Keratinocyte (primary cell): ENCODE measurements around the gene IKBIP. TPM values are rescaled to one million over a fixed set of nuclear protein-coding genes. Genes with fewer than 3 reads are reported as not detected.

Experiments used
- DNase-seq: peaks from one replicate; pipeline ENCODE4 v3.0.0-alpha.2; 2011; ENCODE audit warnings: low read depth, missing footprints, low spot score
- FAIRE-seq: peaks from 2 replicates; lab custom pipeline; 2011; peaks lifted over from hg19 to GRCh38; lab: Jason Lieb, UNC
- H2AFZ ChIP-seq: 2 replicates; pipeline ENCODE4 v1.6.0; 2012; ENCODE audit warnings: low read length, control low read depth, inconsistent platforms; ENCODE audit not compliant: control insufficient read depth
- H3K27ac ChIP-seq: 2 replicates; pipeline ENCODE4 v1.5.1; 2011; ENCODE audit warnings: low read length; ENCODE audit not compliant: control insufficient read depth, insufficient read depth
- H3K27me3 ChIP-seq: 3 replicates; pipeline ENCODE4 v1.6.0; 2011; ENCODE audit warnings: low read length; ENCODE audit not compliant: control insufficient read depth, insufficient read depth; ENCODE audit errors: extremely low read depth
- H3K36me3 ChIP-seq, 2 experiments: 2 replicates in 1 of 2; 3 replicates in 1 of 2; pipeline ENCODE4 v1.5.1; 2011; ENCODE audit warnings: low read length in 2 of 2, mild to moderate bottlenecking in 1 of 2; ENCODE audit not compliant: control insufficient read depth in 2 of 2, insufficient read depth in 2 of 2; ENCODE audit errors: extremely low read depth in 1 of 2
- H3K4me1 ChIP-seq: 3 replicates; pipeline ENCODE4 v1.5.1; 2011; ENCODE audit warnings: low read length; ENCODE audit not compliant: control insufficient read depth, insufficient read depth; ENCODE audit errors: extremely low read depth
- H3K4me2 ChIP-seq: 3 replicates; pipeline ENCODE4 v1.6.0; 2011; ENCODE audit warnings: low read depth, low read length; ENCODE audit not compliant: control insufficient read depth, insufficient read depth; ENCODE audit errors: extremely low read depth
- H3K4me3 ChIP-seq, 3 experiments: fragments of 200-600 bp in 1 of 3; sonication (generic) in 1 of 3; 2 replicates in 2 of 3; 3 replicates in 1 of 3; pipeline ENCODE4 v1.5.1; 2011 to 2016; ENCODE audit warnings: low read length in 3 of 3, mild to moderate bottlenecking in 3 of 3, control low read depth in 2 of 3, inconsistent platforms in 1 of 3, low read depth in 1 of 3, mixed read lengths in 1 of 3, mixed run types in 1 of 3, moderate library complexity in 1 of 3; ENCODE audit not compliant: control insufficient read depth in 2 of 3, insufficient read depth in 2 of 3; ENCODE audit errors: extremely low read depth in 1 of 3
- H3K79me2 ChIP-seq: 2 replicates; pipeline ENCODE4 v1.6.0; 2012; ENCODE audit warnings: low read length; ENCODE audit not compliant: control insufficient read depth, insufficient read depth
- H3K9ac ChIP-seq: 3 replicates; pipeline ENCODE4 v1.6.0; 2011; ENCODE audit warnings: low read length; ENCODE audit not compliant: control insufficient read depth, insufficient read depth; ENCODE audit errors: extremely low read depth
- H3K9me1 ChIP-seq: 3 replicates; pipeline ENCODE4 v1.6.0; 2011; ENCODE audit warnings: low read length; ENCODE audit not compliant: control insufficient read depth, insufficient read depth; ENCODE audit errors: extremely low read depth
- H3K9me3 ChIP-seq: 2 replicates; pipeline ENCODE4 v1.5.1; 2012; ENCODE audit warnings: low read depth, low read length; ENCODE audit not compliant: control insufficient read depth
- H4K20me1 ChIP-seq: 3 replicates; pipeline ENCODE4 v1.6.0; 2011; ENCODE audit warnings: low read length; ENCODE audit not compliant: control insufficient read depth, insufficient read depth; ENCODE audit errors: extremely low read depth
- EZH2 ChIP-seq: IDR thresholded peaks from one replicate; pipeline ENCODE4 v1.6.1; 2012; ENCODE audit warnings: inconsistent platforms, mild to moderate bottlenecking, low read length, moderate library complexity
- dilution Hi-C: fragments of 300-500 bp; cut with MboI; formaldehyde crosslinking; loops from one replicate; pipeline ENCODE4 v1.7.0; 2020; ENCODE audit warnings: low sequenced_read_pairs; ENCODE audit not compliant: extremely low pct_ligation_motif_present
- polyA plus RNA-seq, 5 experiments: library from polyadenylated mRNA; depleted of rRNA in 3 of 5; stranded (reverse) in 3 of 5; stranded (forward) in 1 of 5; unstranded in 1 of 5; fragments of >200 nt; gene quantifications; 1 replicate in 1 of 5; 2 replicates in 3 of 5; 3 replicates in 1 of 5; pipeline versions ENCODE4 v1.2.1 to v1.2.3, GENCODE V29; 2011 to 2012; ENCODE audit warnings: missing spikeins in 2 of 5, low read depth in 1 of 5, low replicate concordance in 1 of 5
- TF ChIP-seq, protein P1 (sequence below), 3 experiments: IDR thresholded peaks in 1 of 3; conservative IDR thresholded peaks in 1 of 3; optimal IDR thresholded peaks in 1 of 3; 2 replicates in 2 of 3; 3 replicates in 1 of 3; pipeline versions ENCODE3 to v1.5.1; 2011; ENCODE audit warnings: low read length in 3 of 3, mild to moderate bottlenecking in 3 of 3, moderate library complexity in 2 of 3, control low read depth in 1 of 3, inconsistent platforms in 1 of 3; ENCODE audit not compliant: insufficient read depth in 2 of 3; ENCODE audit errors: extremely low read depth in 1 of 3

Gene IKBIP
- polyA plus RNA-seq, 1 donor (not counting 4 experiments of a cell fraction or from before 2014, with no cell fraction given), result 33.9 TPM

DNA sequence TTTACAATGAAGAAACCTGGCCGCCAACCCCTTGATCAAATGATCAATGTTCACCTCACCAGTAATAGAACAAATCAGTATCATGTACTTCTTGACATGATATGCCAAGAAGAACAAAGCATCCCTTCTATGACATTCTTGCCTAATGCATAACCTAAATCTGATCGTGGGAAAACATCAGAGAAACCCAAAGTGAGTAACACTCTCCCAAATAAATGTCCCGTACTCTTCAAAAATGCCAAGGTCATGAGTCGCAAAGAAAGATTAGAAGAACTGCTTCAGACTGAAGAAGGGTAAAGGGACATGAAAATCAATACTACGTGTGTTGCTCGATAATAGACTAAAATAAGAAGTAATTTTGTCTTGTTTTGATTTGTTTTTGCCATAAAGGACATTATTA, 62.5 kb downstream of the IKBIP start:
- Histone ChIP-seq H3K9ac (no peak overlapping the region), H3K9me1 (no peaks in the 10 kb centered on the region), H3K4me2 (no peak overlapping the region), H3K79me2 (no peaks in the 10 kb centered on the region), H3K36me3 (no peaks in the 10 kb centered on the region), H3K4me1 (no peaks in the 10 kb centered on the region), H2AFZ (no peak overlapping the region), H3K27me3 (no peaks in the 10 kb centered on the region), H4K20me1 (no peaks in the 10 kb centered on the region), H3K9me3 (no peaks in the 10 kb centered on the region), H3K27ac (no peak overlapping the region), H3K4me3 (no peak overlapping the region)
- dilution Hi-C loops, result no loop called here
- TF ChIP-seq, protein P1, sequence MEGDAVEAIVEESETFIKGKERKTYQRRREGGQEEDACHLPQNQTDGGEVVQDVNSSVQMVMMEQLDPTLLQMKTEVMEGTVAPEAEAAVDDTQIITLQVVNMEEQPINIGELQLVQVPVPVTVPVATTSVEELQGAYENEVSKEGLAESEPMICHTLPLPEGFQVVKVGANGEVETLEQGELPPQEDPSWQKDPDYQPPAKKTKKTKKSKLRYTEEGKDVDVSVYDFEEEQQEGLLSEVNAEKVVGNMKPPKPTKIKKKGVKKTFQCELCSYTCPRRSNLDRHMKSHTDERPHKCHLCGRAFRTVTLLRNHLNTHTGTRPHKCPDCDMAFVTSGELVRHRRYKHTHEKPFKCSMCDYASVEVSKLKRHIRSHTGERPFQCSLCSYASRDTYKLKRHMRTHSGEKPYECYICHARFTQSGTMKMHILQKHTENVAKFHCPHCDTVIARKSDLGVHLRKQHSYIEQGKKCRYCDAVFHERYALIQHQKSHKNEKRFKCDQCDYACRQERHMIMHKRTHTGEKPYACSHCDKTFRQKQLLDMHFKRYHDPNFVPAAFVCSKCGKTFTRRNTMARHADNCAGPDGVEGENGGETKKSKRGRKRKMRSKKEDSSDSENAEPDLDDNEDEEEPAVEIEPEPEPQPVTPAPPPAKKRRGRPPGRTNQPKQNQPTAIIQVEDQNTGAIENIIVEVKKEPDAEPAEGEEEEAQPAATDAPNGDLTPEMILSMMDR (optimal IDR thresholded peaks at IDR 0.05 in 1 of 3, IDR thresholded peaks at IDR 0.05 in 1 of 3, conservative IDR thresholded peaks at IDR 0.05 in 1 of 3; ENCODE audit: extremely low read depth in 1 of 3, insufficient read depth in 2 of 3, low read length in 3 of 3), result no peak
- TF ChIP-seq EZH2, result no peak
- FAIRE-seq (no peak), DNase-seq (no peak)

DNA sequence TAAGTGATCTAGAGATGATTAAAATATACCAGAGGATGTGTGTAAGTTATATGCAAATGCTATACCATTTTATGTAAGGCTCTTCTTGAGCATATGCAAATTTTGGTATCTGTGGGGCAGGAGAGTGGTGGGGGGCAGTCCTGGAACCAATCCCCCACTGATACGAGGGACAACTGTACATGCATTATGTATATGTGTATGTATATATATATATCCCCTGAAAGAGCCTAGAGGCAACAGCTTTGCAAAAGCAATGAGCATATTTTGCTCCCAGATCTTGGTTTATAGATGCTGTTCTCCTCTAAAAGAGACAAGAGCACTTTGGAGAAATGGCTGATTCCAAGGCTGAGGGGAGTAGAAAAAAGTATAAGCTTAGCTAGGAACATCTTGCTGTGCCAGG, 63.5 kb downstream of the IKBIP start:
- Histone ChIP-seq H3K27me3 (no peaks in the 10 kb centered on the region), H3K9me1 (no peaks in the 10 kb centered on the region), H4K20me1 (no peaks in the 10 kb centered on the region), H2AFZ (no peak overlapping the region), H3K27ac (no peak overlapping the region), H3K9ac (no peak overlapping the region), H3K4me3 (no peak overlapping the region), H3K79me2 (no peaks in the 10 kb centered on the region), H3K36me3 (no peaks in the 10 kb centered on the region), H3K9me3 (no peaks in the 10 kb centered on the region), H3K4me2 (no peak overlapping the region), H3K4me1 (no peaks in the 10 kb centered on the region)
- FAIRE-seq (no peak), DNase-seq (no peak)
- dilution Hi-C loops, result no loop called here
- TF ChIP-seq EZH2, result no peak
- TF ChIP-seq, protein P1 (optimal IDR thresholded peaks at IDR 0.05 in 1 of 3, IDR thresholded peaks at IDR 0.05 in 1 of 3, conservative IDR thresholded peaks at IDR 0.05 in 1 of 3; ENCODE audit: extremely low read depth in 1 of 3, insufficient read depth in 2 of 3, low read length in 3 of 3), result no peak
